ENCODE measurements around the gene ECM2.

The ECM2 gene

DNA sequence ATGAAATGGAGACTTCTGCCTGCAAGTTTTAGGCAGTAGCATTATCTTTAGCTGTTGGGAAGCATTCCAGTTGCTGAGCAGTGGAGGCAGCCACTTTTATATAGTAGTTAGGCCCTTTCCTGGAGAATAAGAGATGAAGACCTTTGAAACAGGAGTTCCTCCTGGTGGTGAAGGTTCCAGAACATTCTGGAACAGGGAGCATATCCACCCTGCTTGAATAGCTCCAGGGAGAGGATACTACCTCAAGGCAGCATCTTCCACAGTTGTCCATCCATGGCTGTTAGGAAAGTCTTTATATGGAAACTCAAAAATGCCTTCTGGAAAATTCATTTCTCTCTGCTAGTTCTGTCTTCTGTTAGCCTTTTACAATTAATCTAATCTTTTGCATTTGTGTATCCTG is 56.4 kb downstream of the ECM2 start:
- H3K79me2 ChIP-seq (ENCODE audit: control insufficient read depth, low read length), result no peaks in the 10 kb centered on the region
- no peaks in the 10 kb centered on the region for H3F3A ChIP-seq (ENCODE audit: control insufficient read depth, insufficient read depth)
- no peaks in the 10 kb centered on the region for H3K36me3 ChIP-seq (ENCODE audit: control insufficient read depth, low read length)
- no peak overlapping the region for H3K27ac ChIP-seq (ENCODE audit: low read depth, low read length)
- H3K9me2 ChIP-seq (replicated peaks; ENCODE audit: control insufficient read depth, low read length), result no peaks in the 10 kb centered on the region
- H3K4me2 ChIP-seq (ENCODE audit: low read length), result no peak overlapping the region
- H3K4me1 ChIP-seq (ENCODE audit: control insufficient read depth, low read length), result no peaks in the 10 kb centered on the region
- H3K27me3 ChIP-seq (ENCODE audit: control insufficient read depth, low read length), result no peaks in the 10 kb centered on the region
- H3K4me3 ChIP-seq (ENCODE audit: low read length), result no peak overlapping the region
- no peaks in the 10 kb centered on the region for H3K9me3 ChIP-seq (ENCODE audit: control insufficient read depth, insufficient read depth, low read length)
- TF ChIP-seq, protein P1, sequence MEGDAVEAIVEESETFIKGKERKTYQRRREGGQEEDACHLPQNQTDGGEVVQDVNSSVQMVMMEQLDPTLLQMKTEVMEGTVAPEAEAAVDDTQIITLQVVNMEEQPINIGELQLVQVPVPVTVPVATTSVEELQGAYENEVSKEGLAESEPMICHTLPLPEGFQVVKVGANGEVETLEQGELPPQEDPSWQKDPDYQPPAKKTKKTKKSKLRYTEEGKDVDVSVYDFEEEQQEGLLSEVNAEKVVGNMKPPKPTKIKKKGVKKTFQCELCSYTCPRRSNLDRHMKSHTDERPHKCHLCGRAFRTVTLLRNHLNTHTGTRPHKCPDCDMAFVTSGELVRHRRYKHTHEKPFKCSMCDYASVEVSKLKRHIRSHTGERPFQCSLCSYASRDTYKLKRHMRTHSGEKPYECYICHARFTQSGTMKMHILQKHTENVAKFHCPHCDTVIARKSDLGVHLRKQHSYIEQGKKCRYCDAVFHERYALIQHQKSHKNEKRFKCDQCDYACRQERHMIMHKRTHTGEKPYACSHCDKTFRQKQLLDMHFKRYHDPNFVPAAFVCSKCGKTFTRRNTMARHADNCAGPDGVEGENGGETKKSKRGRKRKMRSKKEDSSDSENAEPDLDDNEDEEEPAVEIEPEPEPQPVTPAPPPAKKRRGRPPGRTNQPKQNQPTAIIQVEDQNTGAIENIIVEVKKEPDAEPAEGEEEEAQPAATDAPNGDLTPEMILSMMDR (IDR thresholded peaks at IDR 0.05; ENCODE audit: low read depth, low read length, poor library complexity, severe bottlenecking), result no peak
- no peak for TF ChIP-seq EZH2phosphoT487 (IDR thresholded peaks at IDR 0.05; ENCODE audit: borderline replicate concordance, low read length)
- H4K20me1 ChIP-seq (ENCODE audit: control insufficient read depth, insufficient read depth, low read depth, low read length), result no peaks in the 10 kb centered on the region

DNA sequence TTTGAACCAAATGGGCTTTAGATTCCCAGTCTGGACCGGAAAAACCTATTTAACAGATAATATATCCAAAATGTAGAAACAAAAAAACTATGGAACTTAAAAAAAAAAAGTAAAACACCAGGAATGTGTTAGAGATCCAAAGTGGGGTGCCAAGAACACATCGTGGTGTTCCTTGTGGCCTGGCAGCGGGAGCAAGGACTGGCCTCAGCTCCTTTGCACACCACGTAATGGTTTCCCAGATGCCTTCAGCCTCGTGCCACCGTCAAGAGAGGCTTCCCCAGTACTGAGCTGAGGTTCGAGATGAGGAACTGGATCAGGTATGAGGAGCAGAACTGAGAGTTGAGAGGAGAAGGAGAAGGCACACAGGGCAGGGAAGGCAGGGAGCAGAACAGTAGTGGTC is 57.0 kb downstream of the ECM2 start:
- H3K4me3 ChIP-seq (ENCODE audit: low read length), result no peak overlapping the region
- H3K36me3 ChIP-seq (ENCODE audit: control insufficient read depth, low read length), result no peaks in the 10 kb centered on the region
- H3F3A ChIP-seq (ENCODE audit: control insufficient read depth, insufficient read depth), result no peaks in the 10 kb centered on the region
- H3K9me2 ChIP-seq (replicated peaks; ENCODE audit: control insufficient read depth, low read length), result no peaks in the 10 kb centered on the region
- H3K27ac ChIP-seq (ENCODE audit: low read depth, low read length), result no peak overlapping the region
- TF ChIP-seq, protein P1 (IDR thresholded peaks at IDR 0.05; ENCODE audit: low read depth, low read length, poor library complexity, severe bottlenecking), result no peak
- no peak for TF ChIP-seq EZH2phosphoT487 (IDR thresholded peaks at IDR 0.05; ENCODE audit: borderline replicate concordance, low read length)
- H3K9me3 ChIP-seq (ENCODE audit: control insufficient read depth, insufficient read depth, low read length), result no peaks in the 10 kb centered on the region
- H3K79me2 ChIP-seq (ENCODE audit: control insufficient read depth, low read length), result no peaks in the 10 kb centered on the region
- no peak overlapping the region for H3K4me2 ChIP-seq (ENCODE audit: low read length)
- no peaks in the 10 kb centered on the region for H3K4me1 ChIP-seq (ENCODE audit: control insufficient read depth, low read length)
- no peaks in the 10 kb centered on the region for H3K27me3 ChIP-seq (ENCODE audit: control insufficient read depth, low read length)
- no peaks in the 10 kb centered on the region for H4K20me1 ChIP-seq (ENCODE audit: control insufficient read depth, insufficient read depth, low read depth, low read length)

- no peaks in the 10 kb centered on the region for H3K27me3 ChIP-seq (ENCODE audit: control insufficient read depth, low read length)
- no peak for TF ChIP-seq EZH2phosphoT487 (IDR thresholded peaks at IDR 0.05; ENCODE audit: borderline replicate concordance, low read length)
- TF ChIP-seq, protein P1 (IDR thresholded peaks at IDR 0.05; ENCODE audit: low read depth, low read length, poor library complexity, severe bottlenecking), result no peak
- H3K79me2 ChIP-seq (ENCODE audit: control insufficient read depth, low read length), result no peaks in the 10 kb centered on the region
- H3F3A ChIP-seq (ENCODE audit: control insufficient read depth, insufficient read depth), result no peaks in the 10 kb centered on the region
- H3K36me3 ChIP-seq (ENCODE audit: control insufficient read depth, low read length), result no peaks in the 10 kb centered on the region
- no peaks in the 10 kb centered on the region for H3K4me1 ChIP-seq (ENCODE audit: control insufficient read depth, low read length)
- H3K9me2 ChIP-seq (replicated peaks; ENCODE audit: control insufficient read depth, low read length), result no peaks in the 10 kb centered on the region
- no peaks in the 10 kb centered on the region for H4K20me1 ChIP-seq (ENCODE audit: control insufficient read depth, insufficient read depth, low read depth, low read length)
- no peaks in the 10 kb centered on the region for H3K9me3 ChIP-seq (ENCODE audit: control insufficient read depth, insufficient read depth, low read length)
- no peak overlapping the region for H3K27ac ChIP-seq (ENCODE audit: low read depth, low read length)
- H3K4me2 ChIP-seq (ENCODE audit: low read length), result no peak overlapping the region
- no peak overlapping the region for H3K4me3 ChIP-seq (ENCODE audit: low read length)
These were observed 58.8 kb downstream of the ECM2 start for GRCh38 chr9:92476962-92477361.

- H3K36me3 ChIP-seq (ENCODE audit: control insufficient read depth, low read length), result no peaks in the 10 kb centered on the region
- no peaks in the 10 kb centered on the region for H3F3A ChIP-seq (ENCODE audit: control insufficient read depth, insufficient read depth)
- no peaks in the 10 kb centered on the region for H3K4me1 ChIP-seq (ENCODE audit: control insufficient read depth, low read length)
- TF ChIP-seq, protein P1 (IDR thresholded peaks at IDR 0.05; ENCODE audit: low read depth, low read length, poor library complexity, severe bottlenecking), result no peak
- TF ChIP-seq EZH2phosphoT487 (IDR thresholded peaks at IDR 0.05; ENCODE audit: borderline replicate concordance, low read length), result no peak
- H3K4me3 ChIP-seq (ENCODE audit: low read length), result no peak overlapping the region
- H3K27ac ChIP-seq (ENCODE audit: low read depth, low read length), result no peak overlapping the region
- no peaks in the 10 kb centered on the region for H3K27me3 ChIP-seq (ENCODE audit: control insufficient read depth, low read length)
- H4K20me1 ChIP-seq (ENCODE audit: control insufficient read depth, insufficient read depth, low read depth, low read length), result no peaks in the 10 kb centered on the region
- H3K9me2 ChIP-seq (replicated peaks; ENCODE audit: control insufficient read depth, low read length), result no peaks in the 10 kb centered on the region
- H3K4me2 ChIP-seq (ENCODE audit: low read length), result no peak overlapping the region
- no peaks in the 10 kb centered on the region for H3K9me3 ChIP-seq (ENCODE audit: control insufficient read depth, insufficient read depth, low read length)
- H3K79me2 ChIP-seq (ENCODE audit: control insufficient read depth, low read length), result no peaks in the 10 kb centered on the region
These were observed 61.2 kb downstream of the ECM2 start for GRCh38 chr9:92474587-92474986.
